ENCODE data around the gene OR4F16.
"Not testable (repeated sequence)": the region's sequence is repeated elsewhere in the genome, so short reads cannot be mapped to it uniquely, and the experiment has no call there.

The OR4F16 gene

GRCh38 chr1:686554-686953 lies at the start of gene OR4F16:
Gene OR4F16, minus strand, starts transcription at chr1:686654. Its CDS starts 0 bp downstream, at chr1:686654.
- DNase-seq = not testable (repeated sequence)

- not testable (repeated sequence) for DNase-seq
Measured at GRCh38 chr1:733649-734048, 47.2 kb upstream of the OR4F16 start.

- DNase-seq = not testable (repeated sequence)
Measured at GRCh38 chr1:727040-727439, 40.6 kb upstream of the OR4F16 start.

Data from NCI-H2171 treated with DMSO at 0.1 percent for 48 hours (cell line).